GM12878 (cell line): Measurements from ENCODE around the gene LCORL. TPM values are rescaled to one million over a fixed set of nuclear protein-coding genes. Genes with fewer than 3 reads are reported as not detected.

Experiments
- HDGF ChIP-seq: fragments of 450-650 bp; IDR thresholded peaks from 2 replicates; pipeline ENCODE4 v1.6.1; 2016; ENCODE audit warnings: antibody characterized with exemption
- MEF2B ChIP-seq: fragments of 450-650 bp; IDR thresholded peaks from 2 replicates; pipeline ENCODE4 v1.6.1; 2018; ENCODE audit warnings: mild to moderate bottlenecking, moderate library complexity; ENCODE audit not compliant: partially characterized antibody, poor library complexity, severe bottlenecking
- PBX3 ChIP-seq: IDR thresholded peaks from 2 replicates; pipeline ENCODE4 v1.6.1; 2011; ENCODE audit warnings: mild to moderate bottlenecking, low read depth, low read length, moderate library complexity; ENCODE audit not compliant: insufficient replicate concordance
- PKNOX1 ChIP-seq: fragments of 450-650 bp; IDR thresholded peaks from 2 replicates; pipeline ENCODE4 v1.6.1; 2016; ENCODE audit warnings: mild to moderate bottlenecking
- POLR2AphosphoS2 ChIP-seq: IDR thresholded peaks from 2 replicates; pipeline ENCODE4 v1.6.1; 2011; ENCODE audit warnings: low read depth, mild to moderate bottlenecking, low read length, improper control_type of control experiment, moderate library complexity
- ZBED1 ChIP-seq: IDR thresholded peaks from 2 replicates; pipeline ENCODE4 v1.6.1; 2016; ENCODE audit warnings: borderline replicate concordance
- ZNF384 ChIP-seq: IDR thresholded peaks from 2 replicates; pipeline ENCODE4 v1.6.1; 2012; ENCODE audit warnings: low read depth, mild to moderate bottlenecking, low read length, improper control_type of control experiment, borderline replicate concordance
- polyA plus RNA-seq, 11 experiments: library from polyadenylated mRNA; depleted of rRNA in 4 of 11; unstranded in 6 of 11; stranded (reverse) in 5 of 11; fragments of >200 nt; fragmentation: Nextera tagmentation in 4 of 11; fragmentation: Illumina TruSeq in 1 of 11; extraction: Ambion mirVana in 4 of 11; extraction: Trizol in 1 of 11; gene quantifications; 1 replicate in 1 of 11; 2 replicates in 10 of 11; pipeline versions ENCODE4 v1.2.1 to v1.2.3, GENCODE V29; 2011 to 2016; ENCODE audit warnings: inconsistent platforms in 2 of 11, missing spikeins in 2 of 11, low read depth in 1 of 11
- total RNA-seq, 4 experiments: library from RNA; depleted of rRNA in 3 of 4; stranded (reverse); fragments of >200 nt in 3 of 4; fragmentation: Illumina TruSeq in 1 of 4; extraction: Trizol in 1 of 4; gene quantifications; 2 replicates each; pipeline versions ENCODE4 v1.2.1 to v1.2.3, GENCODE V29; 2013 to 2021
- TF ChIP-seq, protein P1 (sequence below): fragments of 150-350 bp; IDR thresholded peaks from 2 replicates; pipeline ENCODE4 v1.6.1; 2014; ENCODE audit warnings: mild to moderate bottlenecking, low read depth, low read length
- TF ChIP-seq, protein P2 (sequence below): fragments of 450-650 bp; IDR thresholded peaks from 2 replicates; pipeline ENCODE4 v1.6.1; 2014; ENCODE audit warnings: mild to moderate bottlenecking

Gene LCORL
- total and polyA plus RNA-seq, 10 of the 15 experiments (the other 5 are each of a cell fraction or from before 2014, with no cell fraction given) = 2.2 to 9.8 (median 5.9) TPM

GRCh38 chr4:17911608-17912007, 109.9 kb downstream of the LCORL start (continued):
- TF ChIP-seq PBX3 (no peak), HDGF (no peak), PKNOX1 (no peak), ZBED1 (no peak), MEF2B (no peak), ZNF384 (no peak), POLR2AphosphoS2 (no peak)
- TF ChIP-seq, protein P1, sequence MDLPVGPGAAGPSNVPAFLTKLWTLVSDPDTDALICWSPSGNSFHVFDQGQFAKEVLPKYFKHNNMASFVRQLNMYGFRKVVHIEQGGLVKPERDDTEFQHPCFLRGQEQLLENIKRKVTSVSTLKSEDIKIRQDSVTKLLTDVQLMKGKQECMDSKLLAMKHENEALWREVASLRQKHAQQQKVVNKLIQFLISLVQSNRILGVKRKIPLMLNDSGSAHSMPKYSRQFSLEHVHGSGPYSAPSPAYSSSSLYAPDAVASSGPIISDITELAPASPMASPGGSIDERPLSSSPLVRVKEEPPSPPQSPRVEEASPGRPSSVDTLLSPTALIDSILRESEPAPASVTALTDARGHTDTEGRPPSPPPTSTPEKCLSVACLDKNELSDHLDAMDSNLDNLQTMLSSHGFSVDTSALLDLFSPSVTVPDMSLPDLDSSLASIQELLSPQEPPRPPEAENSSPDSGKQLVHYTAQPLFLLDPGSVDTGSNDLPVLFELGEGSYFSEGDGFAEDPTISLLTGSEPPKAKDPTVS = no peak
- TF ChIP-seq, protein P2, sequence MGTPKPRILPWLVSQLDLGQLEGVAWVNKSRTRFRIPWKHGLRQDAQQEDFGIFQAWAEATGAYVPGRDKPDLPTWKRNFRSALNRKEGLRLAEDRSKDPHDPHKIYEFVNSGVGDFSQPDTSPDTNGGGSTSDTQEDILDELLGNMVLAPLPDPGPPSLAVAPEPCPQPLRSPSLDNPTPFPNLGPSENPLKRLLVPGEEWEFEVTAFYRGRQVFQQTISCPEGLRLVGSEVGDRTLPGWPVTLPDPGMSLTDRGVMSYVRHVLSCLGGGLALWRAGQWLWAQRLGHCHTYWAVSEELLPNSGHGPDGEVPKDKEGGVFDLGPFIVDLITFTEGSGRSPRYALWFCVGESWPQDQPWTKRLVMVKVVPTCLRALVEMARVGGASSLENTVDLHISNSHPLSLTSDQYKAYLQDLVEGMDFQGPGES = no peak
